Posterior vena cava (tissue), 2 donors: ENCODE measurements around the gene KMT2E. TPM values are rescaled to one million over a fixed set of nuclear protein-coding genes. Genes with fewer than 3 reads are reported as not detected.
"Not testable (repeated sequence)": the region's sequence is repeated elsewhere in the genome, so short reads cannot be mapped to it uniquely, and the experiment has no call there.

ENCODE experiments used
- DNase-seq: peaks from one replicate; pipeline ENCODE4 v3.0.0-alpha.2; 2020; ENCODE audit warnings: low spot score
- intact Hi-C, 2 donors: fragments of 100-400 bp; cut with DNase I; formaldehyde crosslinking; loops; one replicate each; pipeline versions ENCODE4 v1.14.1 to v1.14.2; 2022 to 2023
- total RNA-seq, 2 donors: library from RNA; stranded (reverse); fragmentation: NEBNext Ultra II Directional; extraction: Animal tissue kit (Norgen Biotek cat#: 25700); gene quantifications; one replicate each; pipeline ENCODE4 v1.2.1, GENCODE V29; 2021
- donor health status: DM: yes; HTN: yes; CAD: no.
- donor health status: DM: yes; HTN: yes; CAD: no.

KMT2E gene
- total RNA-seq, 2 donors from 2014 or later: 79.7 to 98.8 TPM

DNA sequence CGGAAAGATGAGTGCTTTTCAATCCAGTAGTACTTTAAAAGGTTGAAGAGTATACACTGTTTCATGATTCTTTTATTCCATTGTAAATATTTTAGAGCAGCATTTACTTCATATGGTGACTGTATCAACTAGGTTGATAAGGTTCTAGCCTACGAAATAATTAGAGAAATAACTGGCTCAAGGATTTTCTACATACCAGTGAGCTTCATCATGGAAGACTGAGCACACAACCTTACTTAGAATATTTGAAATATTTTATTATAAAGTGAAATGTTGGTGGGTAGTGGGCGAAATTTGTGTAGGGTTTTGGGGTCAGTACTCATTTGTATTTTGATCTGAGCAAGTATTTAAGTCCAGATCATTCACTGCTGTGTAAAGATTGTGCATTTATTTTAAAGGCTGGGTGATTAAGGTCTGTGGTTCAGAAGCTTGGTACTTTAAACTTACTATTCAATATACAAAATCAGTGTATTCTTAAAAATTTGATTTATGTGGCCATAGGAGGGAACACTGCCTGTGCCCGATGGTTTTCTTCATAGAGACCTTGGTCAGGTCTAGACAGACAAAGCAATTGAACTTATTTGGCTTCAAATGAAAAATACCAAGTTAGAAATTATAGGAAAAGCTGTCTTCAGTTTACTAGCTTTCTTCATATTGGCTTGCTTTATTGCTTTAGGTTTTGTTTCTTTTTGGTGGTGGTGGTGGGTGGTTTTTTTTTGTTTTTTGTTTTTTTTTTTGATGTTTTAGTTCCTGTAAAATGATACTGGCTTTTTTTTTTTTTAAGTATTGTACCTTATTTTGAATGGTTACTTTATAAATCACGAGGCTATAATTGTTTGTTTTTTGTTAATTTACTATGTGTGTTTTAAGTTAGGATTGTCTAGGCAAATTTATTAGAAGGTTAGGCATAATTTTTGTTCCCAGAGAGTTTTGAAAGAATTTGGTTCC is 3.0 kb downstream of the KMT2E start:
- DNase-seq: no peak
- intact Hi-C loops: no loop called here

DNA sequence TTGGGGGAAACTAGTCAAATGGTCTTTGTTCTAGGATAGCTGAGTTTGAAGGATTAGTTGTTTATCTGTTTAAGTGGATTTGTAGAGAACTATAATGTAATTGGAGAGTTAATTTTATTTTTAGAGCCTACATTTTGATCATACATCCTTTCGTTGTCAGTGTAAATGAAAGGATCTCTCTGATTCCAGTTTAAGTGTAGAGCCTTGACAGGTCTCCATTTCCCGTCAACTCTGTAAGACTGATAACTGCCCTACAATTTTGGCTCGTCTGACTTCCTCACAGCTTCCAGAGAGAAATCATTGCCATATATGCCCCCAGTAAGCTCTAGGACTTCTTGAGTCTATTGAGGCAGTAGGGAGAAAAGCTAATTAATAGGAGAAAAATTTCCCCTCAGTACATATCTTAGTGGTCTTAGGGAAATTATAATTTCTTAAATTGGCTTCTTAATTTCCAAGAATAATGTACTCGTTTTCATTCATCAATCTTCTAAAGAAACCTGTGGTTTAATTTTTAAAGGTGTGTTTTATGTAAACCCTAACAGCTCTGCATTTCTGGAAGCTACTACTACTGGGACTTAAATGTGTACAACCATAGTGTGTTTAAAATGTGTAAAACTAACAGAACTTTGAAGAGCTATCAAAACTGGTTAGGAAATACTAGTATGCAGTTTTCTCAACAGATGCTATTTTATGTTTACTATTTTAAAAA is 3.8 kb downstream of the KMT2E start:
- no peak for DNase-seq
- intact Hi-C loops: no loop called here

- no peak for DNase-seq
- intact Hi-C loops: no loop called here
These were observed 5.3 kb downstream of the KMT2E start for GRCh38 chr7:105019269-105019668.

DNA sequence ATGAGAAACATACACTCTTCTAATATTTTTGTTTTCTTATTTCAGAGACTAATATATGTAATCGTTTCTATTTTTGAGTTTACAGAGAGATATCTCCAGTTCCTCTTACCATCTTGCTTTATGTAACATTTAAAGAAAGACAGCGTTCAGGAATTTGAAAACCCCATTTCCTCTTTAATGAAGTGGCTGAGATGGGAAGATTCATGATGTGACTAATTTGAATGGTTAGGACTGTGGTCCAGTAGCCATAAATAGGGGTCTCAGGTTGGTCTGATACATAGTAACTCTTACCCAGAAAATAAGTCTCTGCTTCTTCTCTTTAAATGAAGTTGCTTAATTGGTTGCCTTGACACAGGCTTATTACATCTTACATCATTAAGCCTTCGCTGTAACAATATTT is 6.9 kb downstream of the KMT2E start:
- intact Hi-C loops: no loop called here
- DNase-seq: no peak

- no peak for DNase-seq
- intact Hi-C loops: no loop called here
These were observed 7.3 kb downstream of the KMT2E start for GRCh38 chr7:105021352-105021751.

GRCh38 chr7:105021967-105022366 is 8.0 kb downstream of the KMT2E start:
- intact Hi-C loops: no loop called here
- no peak for DNase-seq

DNA sequence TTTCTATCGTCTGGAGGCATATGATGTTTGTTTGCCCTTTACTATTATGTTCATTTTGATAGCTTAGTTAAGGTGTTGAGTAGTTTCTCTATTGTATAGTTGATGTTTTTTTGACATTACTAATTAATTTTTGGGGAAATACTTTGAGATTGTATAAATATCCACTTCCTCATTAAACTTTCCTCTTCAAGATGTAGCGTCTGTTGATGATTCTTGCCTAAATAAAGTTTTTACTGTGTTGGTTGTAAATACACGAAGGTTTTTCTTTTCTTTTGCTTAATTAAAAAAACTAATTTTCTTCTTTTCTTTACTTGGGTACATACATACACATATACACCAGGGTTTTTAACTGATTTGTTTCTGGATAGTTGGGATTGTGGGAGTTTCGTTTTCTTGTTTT is 8.5 kb downstream of the KMT2E start:
- no peak for DNase-seq
- intact Hi-C loops: no loop called here

- intact Hi-C loops: no loop called here
- no peak for DNase-seq
These were observed 10.7 kb downstream of the KMT2E start for GRCh38 chr7:105024734-105025133.

- no peak for DNase-seq
- intact Hi-C loops: no loop called here
These were observed 12.7 kb downstream of the KMT2E start for GRCh38 chr7:105026750-105027149.

GRCh38 chr7:105027176-105027853 is 13.3 kb downstream of the KMT2E start:
- intact Hi-C loops: no loop called here
- DNase-seq: no peak

GRCh38 chr7:105028004-105028403 is 14.0 kb downstream of the KMT2E start:
- intact Hi-C loops: no loop called here

DNA sequence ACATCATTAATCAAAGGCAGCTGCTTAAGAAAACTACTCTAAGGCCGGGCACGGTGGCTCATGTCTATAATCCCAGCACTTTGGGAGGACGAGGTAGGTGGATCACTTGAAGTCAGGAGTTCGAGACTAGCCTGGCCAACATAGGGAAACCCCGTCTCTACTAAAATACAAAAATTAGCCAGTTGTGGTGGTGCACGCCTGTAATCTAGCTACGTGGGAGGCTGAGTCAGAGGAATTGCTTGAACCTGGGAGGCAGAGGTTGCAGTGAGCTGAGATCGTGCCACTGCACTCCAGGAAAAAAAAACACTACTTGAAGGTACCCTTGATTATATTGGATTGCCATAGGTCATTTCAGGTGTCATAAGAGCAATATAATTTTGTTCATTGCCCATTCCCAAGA is 14.9 kb downstream of the KMT2E start:
- intact Hi-C loops, DNase-seq: not testable (repeated sequence)

More at GRCh38 chr7:105028004-105028403, 14.0 kb downstream of the KMT2E start:
- DNase-seq: no peak

DNA sequence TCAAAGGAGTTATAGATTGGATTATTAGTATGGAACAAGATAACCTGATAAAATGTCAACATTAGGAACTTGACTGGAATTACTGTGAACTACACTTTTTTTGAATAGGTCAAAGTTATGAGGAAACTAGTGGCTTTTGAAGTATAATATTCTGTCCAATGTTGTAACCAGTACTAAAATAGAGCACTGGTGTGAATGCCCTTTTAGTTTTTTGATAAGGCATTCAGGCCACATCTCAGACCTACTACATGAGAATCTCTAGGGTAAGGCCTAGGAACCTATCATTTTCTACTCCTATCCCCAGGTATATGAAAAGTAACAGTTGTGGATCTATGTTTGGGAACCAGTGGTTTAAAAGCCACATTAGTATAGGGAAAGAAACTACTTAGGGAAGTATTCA is 16.4 kb downstream of the KMT2E start:
- DNase-seq: no peak
- intact Hi-C loops: no loop called here

GRCh38 chr7:105032553-105033214 is 18.7 kb downstream of the KMT2E start:
- intact Hi-C loops: no loop called here
- DNase-seq: no peak

DNA sequence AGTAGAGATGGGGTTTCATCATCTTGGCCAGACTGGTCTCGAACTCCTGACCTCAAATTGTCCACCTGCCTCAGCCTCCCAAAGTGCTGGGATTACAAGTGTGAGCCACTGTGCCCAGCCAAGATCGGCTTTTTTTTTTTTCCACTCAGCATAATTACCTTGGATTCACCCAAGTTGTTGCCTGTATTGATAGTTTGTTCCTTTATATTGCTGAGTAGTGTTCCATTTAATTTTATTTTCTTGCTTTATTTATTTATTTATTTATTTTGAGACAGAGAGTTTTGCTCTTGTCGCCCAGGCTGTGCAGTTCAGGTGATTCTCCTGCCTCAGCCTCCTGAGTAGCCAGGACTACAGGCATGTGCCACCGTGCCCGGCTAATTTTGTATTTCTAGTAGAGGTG is 21.3 kb downstream of the KMT2E start:
- DNase-seq: no peak
- intact Hi-C loops: loop anchor here in 1 of 2 donors (5.0 kb wide), 1 partner anchor 332 kb away; no protein-coding TSS in a partner anchor

GRCh38 chr7:105036217-105037168 is 22.5 kb downstream of the KMT2E start:
- no peak for DNase-seq

GRCh38 chr7:105037319-105037718 is 23.3 kb downstream of the KMT2E start:
- DNase-seq: no peak
- intact Hi-C loops: loop anchor here in 1 of 2 donors (5.0 kb wide), 1 partner anchor 330 kb away; no protein-coding TSS in a partner anchor

More at GRCh38 chr7:105036217-105037168, 22.5 kb downstream of the KMT2E start:
- intact Hi-C loops: loop anchor here in 1 of 2 donors (5.0 kb wide), 1 partner anchor 331 kb away; no protein-coding TSS in a partner anchor

DNA sequence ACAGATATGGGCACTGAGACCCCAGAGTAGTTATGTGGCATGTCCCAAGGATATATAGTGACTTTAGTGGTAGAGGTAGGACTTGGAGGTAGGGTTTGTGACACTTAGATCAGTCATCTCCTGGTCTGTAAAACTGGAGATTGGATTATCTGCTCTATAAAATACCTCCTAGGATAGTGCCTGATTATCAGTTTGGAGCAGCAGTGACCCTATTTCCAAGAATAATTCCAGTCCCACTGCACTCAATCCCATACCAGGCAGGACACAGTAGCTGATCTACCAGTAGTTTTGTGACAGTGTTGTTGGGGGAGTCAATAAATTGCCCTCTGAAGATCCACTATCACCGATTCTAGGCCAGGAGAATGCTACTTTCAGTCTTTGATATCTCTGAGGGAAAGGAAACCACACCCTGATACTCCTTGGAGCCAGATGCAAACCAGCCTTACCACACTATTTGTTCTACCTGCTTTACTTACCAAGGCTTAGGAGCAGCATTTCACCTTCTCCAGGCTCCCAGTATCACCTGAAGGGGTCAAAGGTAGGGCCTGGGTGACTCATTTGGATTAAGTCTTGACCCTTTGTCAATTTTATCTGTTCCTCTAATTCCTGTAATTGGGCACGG is 30.6 kb downstream of the KMT2E start:
- no peak for DNase-seq
- intact Hi-C loops: no loop called here
